ENCODE measurements around the gene REEP6.

The REEP6 gene

GRCh38 chr19:1491114-1491848 lies at the start of gene REEP6:
TSS of gene REEP6 (plus strand) at chr19:1491181. CDS start at chr19:1491270, 89 bp downstream.
- DNase-seq (ENCODE audit: low read depth) = no peak

GRCh38 chr19:1441677-1442438 lies 49.1 kb upstream of the REEP6 start:
- no peak for DNase-seq (ENCODE audit: low read depth)

DNA sequence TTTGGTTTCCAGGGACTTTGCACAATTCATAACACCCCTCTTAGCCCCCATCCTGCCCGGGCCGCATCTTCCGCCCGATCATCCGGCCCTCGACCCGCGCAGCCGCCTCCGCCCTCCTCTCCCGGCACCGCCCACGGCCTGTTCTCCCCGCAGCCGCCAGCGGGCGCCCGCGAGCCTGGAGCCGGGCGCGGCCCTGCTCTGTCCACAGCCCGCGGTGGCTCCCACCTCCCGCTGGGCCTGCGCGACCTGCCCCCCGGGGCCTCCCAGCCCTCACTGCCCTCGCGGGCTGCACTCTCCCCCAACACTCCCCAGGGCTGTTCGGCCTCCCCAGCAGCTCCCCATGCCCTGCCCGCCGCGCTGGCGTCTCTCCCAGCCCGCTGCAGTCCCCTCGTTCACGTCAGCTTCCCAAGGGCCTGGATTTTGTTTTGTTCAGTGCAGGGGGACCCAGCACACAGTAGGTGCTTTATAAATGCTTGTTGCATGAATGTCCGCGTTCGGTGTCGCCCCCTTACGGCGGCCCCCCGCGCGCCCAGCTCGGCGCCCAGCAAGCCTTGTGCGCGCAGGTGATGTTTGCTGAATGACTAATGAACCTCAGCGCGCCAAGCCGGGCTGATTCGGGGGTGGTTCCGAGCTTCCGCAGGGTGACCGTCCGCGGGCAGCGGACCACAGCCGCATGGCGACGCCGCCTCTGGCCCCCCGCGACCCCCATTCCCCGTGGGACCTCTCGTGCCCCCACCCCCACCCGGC lies 45.6 kb upstream of the REEP6 start:
- DNase-seq (ENCODE audit: low read depth) = no peak

- no peak for DNase-seq (ENCODE audit: low read depth)
Measured at GRCh38 chr19:1445932-1446712, 44.9 kb upstream of the REEP6 start.

DNA sequence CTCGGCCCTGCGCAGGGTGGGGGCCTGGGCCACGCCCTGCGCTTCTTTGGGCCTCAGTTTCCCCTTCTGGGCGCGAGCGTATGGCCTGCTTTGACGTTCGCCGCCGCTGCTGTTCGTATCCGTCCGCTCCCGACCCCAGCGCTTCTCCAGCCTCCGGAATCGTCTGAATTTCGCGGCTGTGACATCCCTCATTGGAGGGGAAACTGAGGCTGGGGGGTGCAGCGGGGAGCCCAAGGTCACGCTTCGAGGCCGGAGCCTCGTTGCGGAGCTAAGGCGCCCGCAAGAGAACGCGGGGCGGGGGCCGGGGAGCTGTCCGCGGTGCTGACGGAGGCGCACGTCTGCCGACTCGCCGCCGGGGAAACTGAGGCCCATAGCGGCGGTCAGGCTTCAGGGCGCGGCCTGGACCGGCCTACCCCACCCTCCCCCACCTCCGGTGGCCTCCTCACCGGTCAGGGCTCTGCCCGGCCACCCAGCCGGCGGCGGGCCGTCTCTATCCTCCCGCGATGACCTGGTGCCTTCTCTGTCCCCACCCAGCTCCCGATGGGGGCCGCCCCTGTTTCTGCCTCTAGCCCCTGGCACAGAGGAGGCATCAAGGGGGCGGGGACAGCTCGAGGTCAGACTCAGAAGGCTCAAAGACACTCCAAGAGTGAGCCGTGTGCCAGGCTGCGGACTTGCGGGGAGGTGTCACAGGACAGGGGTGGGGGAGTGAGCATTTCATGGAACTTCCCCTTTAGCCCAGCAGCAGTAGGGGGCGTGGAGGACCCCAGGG lies 44.1 kb upstream of the REEP6 start:
- no peak for DNase-seq (ENCODE audit: low read depth)

DNA sequence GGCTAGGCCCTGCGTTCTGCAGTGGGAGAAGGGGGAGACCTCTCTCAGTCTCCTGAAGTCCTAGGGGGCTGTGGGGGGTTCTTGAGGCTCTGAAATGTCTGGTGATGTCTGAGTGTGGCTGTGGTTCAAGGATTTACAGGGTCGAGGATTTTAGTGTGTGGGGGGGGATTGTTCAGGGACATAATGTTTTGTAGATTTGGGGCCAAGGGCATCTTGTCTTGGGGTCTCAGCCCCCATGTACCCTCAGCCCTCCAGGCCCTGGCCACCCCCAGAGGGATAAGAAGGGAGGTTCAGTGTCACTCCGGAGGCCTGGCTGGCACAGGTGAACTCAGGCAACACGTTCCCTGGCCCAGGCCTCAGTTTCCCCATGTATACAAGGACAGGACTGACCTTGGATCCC lies 43.5 kb upstream of the REEP6 start:
- DNase-seq (ENCODE audit: low read depth) = no peak

DNA sequence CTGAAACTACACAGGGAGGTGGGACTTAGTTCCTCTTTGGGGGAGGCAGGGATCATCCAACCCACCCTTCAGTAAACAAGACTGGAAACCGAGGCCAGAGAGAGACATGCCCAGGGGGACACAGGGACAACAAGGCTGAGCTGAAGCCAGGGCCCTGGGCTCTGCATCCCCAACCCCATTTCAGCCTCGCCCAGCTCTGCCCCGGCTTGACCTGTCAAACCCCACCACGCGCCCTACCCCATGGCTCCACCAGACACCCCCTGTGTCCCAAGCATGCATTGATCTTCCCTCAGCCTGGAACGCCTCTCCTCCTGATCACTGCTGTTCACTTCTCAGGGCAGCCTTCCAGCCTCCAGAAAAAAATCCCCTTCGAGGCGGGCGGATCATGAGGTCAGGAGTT lies 43.0 kb upstream of the REEP6 start:
- no peak for DNase-seq (ENCODE audit: low read depth)

DNA sequence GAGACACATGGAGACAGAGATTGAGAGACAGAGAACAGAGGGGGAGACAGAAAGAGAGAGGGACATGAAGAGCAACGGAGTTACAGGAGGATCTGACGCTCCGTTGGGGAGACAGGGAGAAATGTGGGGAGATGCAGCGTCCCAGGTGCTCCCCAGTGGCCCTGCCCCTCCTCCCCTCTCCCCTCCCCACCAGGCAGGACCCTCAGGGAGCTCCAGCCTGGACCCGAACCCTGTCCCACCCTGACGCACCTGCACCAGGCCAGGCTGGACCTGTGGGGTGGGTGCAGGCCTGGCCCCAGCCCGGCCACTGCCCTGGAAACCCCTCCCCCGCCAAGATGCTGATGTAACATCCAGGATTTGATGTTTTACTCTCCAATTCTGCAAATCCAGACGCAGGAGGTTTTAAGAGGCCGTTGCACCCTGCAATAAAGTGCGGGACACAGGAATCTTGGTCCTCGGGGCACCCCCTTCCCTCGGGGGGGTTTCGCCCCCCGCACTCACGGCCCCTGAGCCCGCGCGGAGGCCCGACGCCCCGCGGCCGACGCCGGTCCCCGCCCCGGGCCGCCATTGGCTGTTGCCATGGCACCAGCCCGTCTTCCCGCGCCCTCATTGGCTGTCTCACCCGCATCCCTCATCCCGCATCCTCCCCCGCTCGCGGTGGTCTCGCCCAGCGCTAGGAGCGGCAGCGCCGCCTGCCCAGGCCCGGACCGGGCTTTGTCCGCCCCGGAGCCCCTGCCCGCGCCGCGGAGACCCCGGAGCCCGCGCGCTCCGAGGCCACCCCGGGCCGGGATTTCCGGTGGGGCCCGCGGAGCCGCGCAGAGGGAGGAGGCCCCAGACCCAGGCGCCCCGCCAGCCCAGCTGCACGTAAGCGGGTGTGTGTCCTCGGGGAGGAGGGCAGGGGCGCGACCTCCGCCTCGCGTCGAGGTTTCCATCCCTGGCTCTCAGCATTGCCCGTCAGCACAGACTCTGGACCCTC lies 41.2 kb upstream of the REEP6 start, which contains the start of gene APC2:
TSS of gene APC2 (plus strand) at position 655 of the 976 bp plus-strand sequence. CDS start 2,881 bp downstream, outside the sequence.
- no peak for DNase-seq (ENCODE audit: low read depth)

DNA sequence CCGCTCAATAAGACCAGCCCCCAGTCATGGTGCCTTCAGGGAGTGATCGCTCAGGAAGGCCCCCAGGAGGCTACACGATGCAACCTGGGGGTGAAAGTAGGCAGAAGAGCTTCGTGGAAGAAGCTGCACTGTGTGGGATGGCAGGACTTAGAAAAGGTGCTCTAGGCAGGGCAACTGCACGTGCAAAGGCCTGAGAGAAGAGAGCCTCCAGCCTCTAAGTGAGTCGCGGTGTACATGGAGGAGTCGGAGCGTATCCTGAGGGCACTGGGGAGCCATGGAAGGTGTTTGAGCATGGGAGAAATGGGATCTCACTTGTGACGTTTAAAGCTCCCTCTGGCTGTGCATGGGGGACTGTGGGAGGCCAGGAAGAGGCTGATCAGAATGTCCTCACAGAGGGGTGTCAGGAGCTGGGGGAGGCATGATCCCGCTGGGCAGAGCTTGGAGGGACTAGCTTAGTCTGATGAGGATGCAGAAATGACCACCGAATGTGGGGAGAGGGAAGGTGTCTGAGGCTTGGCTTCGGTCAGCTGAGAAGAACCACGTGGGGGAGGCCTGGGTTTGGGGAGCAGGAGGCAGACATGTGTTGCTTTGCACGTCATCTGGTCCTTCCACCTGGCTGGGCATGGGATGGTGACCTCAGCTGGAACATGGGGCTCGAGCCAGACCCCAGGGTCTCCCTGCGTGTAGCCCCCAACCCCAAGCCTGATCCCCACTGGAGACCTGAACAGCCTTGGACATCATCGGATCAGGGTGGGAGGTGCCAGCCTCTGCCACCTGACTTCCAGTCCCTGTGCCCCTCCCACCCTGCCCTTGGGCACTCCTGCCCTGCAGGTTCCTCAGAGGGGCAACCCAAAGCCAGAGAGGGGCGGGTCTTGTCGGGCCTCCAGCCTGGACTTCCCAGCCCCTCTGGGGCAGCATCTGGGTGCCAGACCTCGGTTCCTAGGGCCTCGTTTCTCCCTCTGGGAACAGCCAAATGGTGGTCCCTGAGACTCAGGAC lies 39.9 kb upstream of the REEP6 start:
- DNase-seq (ENCODE audit: low read depth) = no peak

- DNase-seq (ENCODE audit: low read depth) = no peak
Measured at GRCh38 chr19:1451916-1452801, 38.8 kb upstream of the REEP6 start.

DNA sequence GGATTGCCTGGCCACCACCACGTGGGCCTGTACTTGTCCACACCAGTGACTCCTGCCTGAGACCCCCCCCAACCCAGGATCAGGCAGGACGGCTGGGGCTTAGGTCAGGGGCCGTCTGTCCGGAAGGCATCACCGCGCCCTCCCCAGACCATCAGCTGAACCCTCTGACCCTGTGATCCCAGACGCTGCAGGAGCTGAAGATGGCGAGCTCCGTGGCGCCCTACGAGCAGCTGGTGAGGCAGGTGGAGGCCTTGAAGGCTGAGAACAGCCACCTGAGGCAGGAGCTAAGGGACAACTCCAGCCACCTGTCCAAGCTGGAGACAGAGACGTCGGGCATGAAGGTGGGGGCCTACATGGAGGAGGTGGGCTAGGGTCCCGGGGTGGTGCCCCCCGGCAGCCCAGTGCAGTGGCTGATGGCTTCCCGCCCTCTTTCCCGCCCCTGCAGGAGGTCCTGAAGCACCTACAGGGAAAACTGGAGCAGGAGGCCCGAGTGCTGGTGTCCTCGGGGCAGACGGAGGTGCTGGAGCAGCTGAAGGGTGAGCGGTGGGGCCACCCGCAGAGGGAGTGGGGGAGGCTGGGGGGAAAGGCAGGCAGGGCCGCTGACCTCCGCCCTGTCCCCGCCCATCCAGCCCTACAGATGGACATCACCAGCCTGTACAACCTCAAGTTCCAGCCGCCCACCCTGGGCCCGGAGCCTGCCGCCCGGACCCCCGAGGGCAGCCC lies 38.0 kb upstream of the REEP6 start:
- DNase-seq (ENCODE audit: low read depth) = no peak

DNA sequence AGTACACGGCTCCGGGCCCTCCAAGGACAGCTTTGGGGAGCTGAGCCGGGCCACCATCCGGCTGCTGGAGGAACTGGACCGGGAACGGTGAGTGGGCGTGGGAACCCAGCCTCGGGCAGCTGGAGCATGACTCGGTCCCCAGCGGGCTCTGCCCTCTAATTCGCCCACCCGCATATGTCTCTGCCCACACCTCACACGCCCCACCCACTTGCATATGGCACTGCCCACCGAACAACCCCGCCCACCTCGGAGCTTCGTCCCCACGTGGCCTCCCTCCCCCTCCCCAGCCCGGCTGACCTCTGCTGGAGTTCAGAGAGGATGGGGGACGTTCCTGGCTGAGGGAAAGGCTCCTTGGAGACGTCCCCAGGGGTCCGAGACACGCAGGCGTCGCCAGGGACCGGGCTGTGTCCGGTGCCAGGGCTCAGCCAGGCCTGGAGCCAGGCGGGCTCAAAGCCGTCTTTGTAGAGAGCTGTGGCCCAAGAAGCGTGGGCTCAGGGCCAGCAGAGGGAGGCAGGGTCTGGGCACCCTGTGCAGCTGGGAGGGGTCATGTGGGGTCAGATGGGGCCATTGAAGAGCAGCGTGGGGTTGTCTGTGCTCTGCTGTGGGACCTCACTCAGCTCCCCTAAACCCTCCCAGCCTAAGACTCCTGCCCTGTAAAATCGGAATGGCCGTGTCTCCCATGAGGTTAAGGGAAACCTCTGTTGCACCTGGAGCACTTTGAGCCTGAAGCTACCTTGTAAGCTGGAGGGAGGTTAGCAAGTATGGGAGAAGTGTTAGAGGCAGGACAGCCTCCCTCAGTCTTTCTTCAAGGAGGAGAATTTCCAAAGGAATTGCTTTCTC lies 37.2 kb upstream of the REEP6 start:
- DNase-seq (ENCODE audit: low read depth) = no peak

DNA sequence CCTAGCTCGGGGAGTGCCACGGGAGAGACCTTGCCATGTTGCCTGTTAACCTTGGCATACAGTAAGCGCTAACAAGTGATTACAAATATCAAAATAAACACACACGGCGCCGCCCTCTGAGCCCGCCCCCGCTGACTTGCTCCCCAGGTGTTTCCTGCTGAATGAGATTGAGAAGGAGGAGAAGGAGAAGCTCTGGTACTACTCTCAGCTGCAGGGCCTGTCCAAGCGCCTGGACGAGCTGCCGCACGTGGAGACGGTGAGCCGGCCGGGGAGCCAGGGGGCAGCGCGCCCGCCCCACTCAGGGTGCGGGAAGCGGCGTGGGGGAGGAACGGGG lies 36.0 kb upstream of the REEP6 start:
- DNase-seq (ENCODE audit: low read depth) = no peak

DNA sequence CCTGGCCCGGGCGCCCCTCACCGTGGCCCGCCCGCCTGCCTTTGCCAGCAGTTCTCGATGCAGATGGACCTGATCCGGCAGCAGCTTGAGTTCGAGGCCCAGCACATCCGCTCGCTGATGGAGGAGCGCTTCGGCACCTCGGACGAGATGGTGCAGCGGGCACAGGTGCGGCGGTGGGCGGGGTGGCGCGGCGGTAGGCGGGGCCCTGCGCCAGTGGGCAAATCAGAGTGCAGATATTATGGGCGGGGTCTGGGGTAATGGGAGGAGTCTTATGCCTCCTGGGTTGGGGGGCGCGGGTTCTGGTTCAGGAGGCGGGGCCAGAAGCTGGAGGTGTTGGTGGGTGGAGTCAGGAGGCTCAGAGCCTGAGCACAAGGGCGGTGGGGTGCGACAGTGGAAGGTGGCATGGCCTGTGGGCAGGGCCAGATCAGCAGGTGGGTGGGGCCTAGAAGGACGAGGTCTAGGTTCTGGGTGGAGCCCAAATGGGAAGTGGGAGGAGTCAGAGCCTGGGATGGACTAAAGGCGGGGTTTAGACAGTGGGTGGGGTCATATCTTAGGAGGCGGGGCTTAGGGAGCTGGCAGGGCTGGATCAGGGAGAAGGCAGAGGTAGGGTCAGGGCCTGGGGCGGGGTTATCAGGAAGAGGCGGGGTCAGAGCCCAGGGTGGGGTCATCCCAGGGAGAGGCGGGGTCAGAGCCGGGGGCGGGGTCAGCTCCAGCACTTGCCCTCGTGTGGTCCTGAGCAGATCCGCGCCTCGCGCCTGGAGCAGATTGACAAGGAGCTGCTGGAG lies 35.5 kb upstream of the REEP6 start:
- no peak for DNase-seq (ENCODE audit: low read depth)

All from stromal cell of bone marrow (primary cell).